SK-N-SH (cell line): Measurements from ENCODE around the gene CLDN7. TPM values are rescaled to one million over a fixed set of nuclear protein-coding genes. Genes with fewer than 3 reads are reported as not detected.

Experiments
- CTCF ChIA-PET: fragments of 300-600, 350-600 bp; formaldehyde crosslinking; extraction: SDS; loops from one replicate; lab custom pipeline; 2021; lab: Yijun Ruan, JAX
- POLR2A ChIA-PET: fragments of 350-600 bp; sonication (Branson Sonifier 250); formaldehyde crosslinking; extraction: SDS; loops from one replicate; lab custom pipeline; 2020; ENCODE audit warnings: antibody characterized with exemption, inconsistent platforms; lab: Yijun Ruan, JAX
- DNase-seq: peaks from one replicate; pipeline ENCODE4 v3.0.0; 2012
- H2AFZ ChIP-seq: fragments of 200-600 bp; sonication (generic); 2 replicates; pipeline ENCODE4 v1.8.1; 2016; ENCODE audit warnings: antibody characterized with exemption, mild to moderate bottlenecking, low read depth
- H3F3A ChIP-seq: fragments of 200-600 bp; sonication (generic); replicated peaks from 2 replicates; pipeline ENCODE3; 2016; ENCODE audit warnings: antibody characterized with exemption, mild to moderate bottlenecking; ENCODE audit not compliant: insufficient read depth
- H3K27ac ChIP-seq, 2 experiments: fragments of 200-500 bp in 1 of 2; fragments of 200-600 bp in 1 of 2; sonication (Bioruptor generic) in 1 of 2; sonication (generic), shearing (Covaris generic) in 1 of 2; 2 replicates each; pipeline versions ENCODE4 v1.5.1 to v1.6.1; 2014 to 2016; ENCODE audit warnings: low read depth in 2 of 2, inconsistent platforms in 1 of 2, low read length in 1 of 2, mild to moderate bottlenecking in 1 of 2, mixed read lengths in 1 of 2
- H3K27me3 ChIP-seq: fragments of 200-600 bp; sonication (generic), shearing (Covaris generic); 2 replicates; pipeline ENCODE4 v1.6.1; 2016; ENCODE audit warnings: mixed run types; ENCODE audit not compliant: insufficient read depth
- H3K36me3 ChIP-seq, 2 experiments: fragments of 200-500 bp in 1 of 2; fragments of 200-600 bp in 1 of 2; sonication (Bioruptor generic) in 1 of 2; sonication (generic) in 1 of 2; replicated peaks in 1 of 2; 2 replicates each; pipeline versions ENCODE3 to v1.5.1; 2014 to 2016; ENCODE audit warnings: low read length in 1 of 2, mild to moderate bottlenecking in 1 of 2; ENCODE audit not compliant: insufficient read depth in 2 of 2, control insufficient read depth in 1 of 2
- H3K4me1 ChIP-seq, 2 experiments: fragments of 200-500 bp in 1 of 2; fragments of 200-600 bp in 1 of 2; sonication (Bioruptor generic) in 1 of 2; sonication (generic), shearing (Covaris generic) in 1 of 2; 2 replicates each; pipeline versions ENCODE4 v1.5.1 to v1.6.1; 2014 to 2016; ENCODE audit warnings: low read depth in 1 of 2, low read length in 1 of 2, mixed run types in 1 of 2; ENCODE audit not compliant: insufficient read depth in 2 of 2, control insufficient read depth in 1 of 2
- H3K4me2 ChIP-seq: fragments of 200-600 bp; sonication (generic), shearing (Covaris generic); 2 replicates; pipeline ENCODE4 v1.6.1; 2017; ENCODE audit warnings: mixed run types
- H3K4me3 ChIP-seq, 2 experiments: fragments of 200-500 bp in 1 of 2; fragments of 200-600 bp in 1 of 2; sonication (Bioruptor generic) in 1 of 2; sonication (generic), shearing (Covaris generic) in 1 of 2; 2 replicates each; pipeline versions ENCODE4 v1.5.1 to v1.8.1; 2014 to 2016; ENCODE audit warnings: low read depth in 2 of 2, inconsistent platforms in 1 of 2, low read length in 1 of 2, mild to moderate bottlenecking in 1 of 2, mixed read lengths in 1 of 2, moderate library complexity in 1 of 2
- H3K79me2 ChIP-seq: fragments of 200-600 bp; sonication (generic); 2 replicates; pipeline ENCODE4 v1.8.1; 2017; ENCODE audit warnings: mild to moderate bottlenecking; ENCODE audit not compliant: insufficient read depth
- H3K9ac ChIP-seq: fragments of 200-600 bp; sonication (generic); 2 replicates; pipeline ENCODE4 v1.6.1; 2017; ENCODE audit warnings: mixed run types
- H3K9me2 ChIP-seq: fragments of 200-600 bp; sonication (generic); 2 replicates; pipeline ENCODE4 v1.6.1; 2017; ENCODE audit warnings: mixed run types
- H3K9me3 ChIP-seq: fragments of 200-600 bp; sonication (generic); 2 replicates; pipeline ENCODE4 v1.6.1; 2017; ENCODE audit warnings: mixed run types, mild to moderate bottlenecking, moderate library complexity
- H4K20me1 ChIP-seq: fragments of 200-600 bp; sonication (generic); 2 replicates; pipeline ENCODE4 v1.6.1; 2017; ENCODE audit warnings: mild to moderate bottlenecking, mixed run types; ENCODE audit not compliant: insufficient read depth
- CHD2 ChIP-seq: fragments of 150-350 bp; IDR thresholded peaks from 2 replicates; pipeline ENCODE4 v1.6.1; 2018; ENCODE audit warnings: low read length; ENCODE audit not compliant: partially characterized antibody
- EP300 ChIP-seq, 2 experiments: IDR thresholded peaks; 2 replicates each; pipeline versions ENCODE4 v1.4.0 to v1.6.1; 2012; ENCODE audit warnings: borderline replicate concordance in 1 of 2, low read depth in 1 of 2, low read length in 1 of 2
- EZH2phosphoT487 ChIP-seq: fragments of 200-600 bp; sonication (generic); IDR thresholded peaks from 2 replicates; pipeline ENCODE4 v1.6.1; 2017; ENCODE audit warnings: low read depth, mixed run types, mild to moderate bottlenecking, antibody characterized with exemption, moderate library complexity, borderline replicate concordance
- MEF2A ChIP-seq: IDR thresholded peaks from 2 replicates; pipeline ENCODE4 v1.4.0; 2012; ENCODE audit warnings: low read depth, borderline replicate concordance
- NFIC ChIP-seq: IDR thresholded peaks from 2 replicates; pipeline ENCODE4 v1.4.0; 2012; ENCODE audit warnings: borderline replicate concordance
- NRF1 ChIP-seq: IDR thresholded peaks from 2 replicates; pipeline ENCODE4 v1.6.1; 2012; ENCODE audit warnings: low read depth, mild to moderate bottlenecking, low read length
- SIN3A ChIP-seq: IDR thresholded peaks from 2 replicates; pipeline ENCODE4 v1.6.1; 2012; ENCODE audit warnings: low read depth, mild to moderate bottlenecking, low read length, moderate library complexity, borderline replicate concordance
- TEAD4 ChIP-seq: IDR thresholded peaks from 2 replicates; pipeline ENCODE4 v1.4.0; 2012; ENCODE audit warnings: mild to moderate bottlenecking, borderline replicate concordance; ENCODE audit not compliant: insufficient read depth
- WGBS: methylation state at CpG from one replicate; pipeline ENCODE4 v1.1.6; 2017; ENCODE audit warnings: low lambda C conversion rate; 5-methylcytosine and 5-hydroxymethylcytosine counted together
- polyA plus RNA-seq, 3 experiments: library from polyadenylated mRNA; depleted of rRNA; stranded (reverse); fragments of >200 nt; gene quantifications; 2 replicates each; pipeline ENCODE4 v1.2.3, GENCODE V29; 2012
- TF ChIP-seq, protein P1 (sequence below): fragments of 200-600 bp; sonication (generic); IDR thresholded peaks from 2 replicates; pipeline ENCODE4 v1.6.1; 2017; ENCODE audit warnings: antibody characterized with exemption, mild to moderate bottlenecking, moderate library complexity
- TF ChIP-seq, protein P2 (sequence below): IDR thresholded peaks from 2 replicates; pipeline ENCODE4 v1.4.0; 2012; ENCODE audit warnings: low read depth, borderline replicate concordance
- TF ChIP-seq, protein P3 (sequence below): IDR thresholded peaks from 2 replicates; pipeline ENCODE4 v1.6.1; 2012; ENCODE audit warnings: mild to moderate bottlenecking, low read depth, low read length, moderate library complexity
- TF ChIP-seq, protein P4 (sequence below): fragments of 150-350 bp; IDR thresholded peaks from 2 replicates; pipeline ENCODE4 v1.6.1; 2016; ENCODE audit warnings: mild to moderate bottlenecking, low read depth, low read length

CLDN7 gene
- polyA plus RNA-seq, 1 of the 3 experiments (the other 2 are of a cell fraction): 5.0 TPM

DNA sequence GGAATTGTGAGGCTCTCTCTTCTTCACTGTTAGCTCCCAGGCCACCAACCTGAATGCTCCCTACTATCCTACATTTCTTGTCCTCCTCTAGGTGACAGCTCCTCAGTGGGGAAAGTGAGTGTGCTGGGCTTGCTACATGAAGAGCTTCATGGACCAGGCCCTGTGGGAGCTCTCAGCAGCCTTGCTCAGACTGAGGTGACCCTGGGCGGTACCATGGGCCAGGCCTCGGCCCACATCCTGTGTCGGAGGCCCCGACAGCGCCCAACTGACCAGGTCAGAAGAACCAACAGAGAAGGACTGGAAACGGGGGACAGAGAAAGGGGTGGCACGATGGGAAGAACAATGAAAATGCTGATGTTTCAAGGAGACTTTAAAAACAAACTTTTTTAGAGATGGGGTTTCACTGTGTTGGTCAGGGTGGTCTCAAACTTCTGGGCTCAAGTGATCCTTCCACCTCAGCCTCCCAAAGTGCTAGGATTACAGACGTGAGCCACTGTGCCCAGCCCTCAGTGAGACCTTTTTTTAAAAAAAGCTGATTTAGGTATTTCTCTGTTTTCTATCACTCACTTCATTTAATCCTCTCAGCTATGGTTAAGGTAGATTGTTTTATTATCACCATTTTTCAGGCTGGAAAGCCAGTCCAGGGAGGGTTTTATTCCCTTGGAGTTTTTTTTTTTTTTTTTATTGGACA lies 5.4 kb downstream of the CLDN7 start (continued):
- TF ChIP-seq CHD2 (no peak), MEF2A (no peak), NRF1 (no peak), NFIC (no peak)
- TF ChIP-seq, protein P1, sequence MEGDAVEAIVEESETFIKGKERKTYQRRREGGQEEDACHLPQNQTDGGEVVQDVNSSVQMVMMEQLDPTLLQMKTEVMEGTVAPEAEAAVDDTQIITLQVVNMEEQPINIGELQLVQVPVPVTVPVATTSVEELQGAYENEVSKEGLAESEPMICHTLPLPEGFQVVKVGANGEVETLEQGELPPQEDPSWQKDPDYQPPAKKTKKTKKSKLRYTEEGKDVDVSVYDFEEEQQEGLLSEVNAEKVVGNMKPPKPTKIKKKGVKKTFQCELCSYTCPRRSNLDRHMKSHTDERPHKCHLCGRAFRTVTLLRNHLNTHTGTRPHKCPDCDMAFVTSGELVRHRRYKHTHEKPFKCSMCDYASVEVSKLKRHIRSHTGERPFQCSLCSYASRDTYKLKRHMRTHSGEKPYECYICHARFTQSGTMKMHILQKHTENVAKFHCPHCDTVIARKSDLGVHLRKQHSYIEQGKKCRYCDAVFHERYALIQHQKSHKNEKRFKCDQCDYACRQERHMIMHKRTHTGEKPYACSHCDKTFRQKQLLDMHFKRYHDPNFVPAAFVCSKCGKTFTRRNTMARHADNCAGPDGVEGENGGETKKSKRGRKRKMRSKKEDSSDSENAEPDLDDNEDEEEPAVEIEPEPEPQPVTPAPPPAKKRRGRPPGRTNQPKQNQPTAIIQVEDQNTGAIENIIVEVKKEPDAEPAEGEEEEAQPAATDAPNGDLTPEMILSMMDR: no peak
- TF ChIP-seq, all 33 proteins: peak for 0

- no peak overlapping the region for H3K27ac ChIP-seq
- H3K36me3 ChIP-seq: peaks cover 13 to 29% of the 10 kb centered on the region in 2 experiments
- no peaks in the 10 kb centered on the region for H4K20me1 ChIP-seq
- WGBS: 95% methylated on average over 4 of the region's 4 CpGs
- no peak overlapping the region for H3K4me2 ChIP-seq
- CTCF ChIA-PET: interaction anchor here (0.9 kb wide), 1 partner anchor 42 kb away, joined by 3 read pairs; no protein-coding TSS in a partner anchor
- H3K4me3 ChIP-seq: no peak overlapping the region
- peaks cover 9 to 16% of the 10 kb centered on the region in 2 experiments; a peak in 3 of 4 replicates for H3K4me1 ChIP-seq
- TF ChIP-seq, protein P2, sequence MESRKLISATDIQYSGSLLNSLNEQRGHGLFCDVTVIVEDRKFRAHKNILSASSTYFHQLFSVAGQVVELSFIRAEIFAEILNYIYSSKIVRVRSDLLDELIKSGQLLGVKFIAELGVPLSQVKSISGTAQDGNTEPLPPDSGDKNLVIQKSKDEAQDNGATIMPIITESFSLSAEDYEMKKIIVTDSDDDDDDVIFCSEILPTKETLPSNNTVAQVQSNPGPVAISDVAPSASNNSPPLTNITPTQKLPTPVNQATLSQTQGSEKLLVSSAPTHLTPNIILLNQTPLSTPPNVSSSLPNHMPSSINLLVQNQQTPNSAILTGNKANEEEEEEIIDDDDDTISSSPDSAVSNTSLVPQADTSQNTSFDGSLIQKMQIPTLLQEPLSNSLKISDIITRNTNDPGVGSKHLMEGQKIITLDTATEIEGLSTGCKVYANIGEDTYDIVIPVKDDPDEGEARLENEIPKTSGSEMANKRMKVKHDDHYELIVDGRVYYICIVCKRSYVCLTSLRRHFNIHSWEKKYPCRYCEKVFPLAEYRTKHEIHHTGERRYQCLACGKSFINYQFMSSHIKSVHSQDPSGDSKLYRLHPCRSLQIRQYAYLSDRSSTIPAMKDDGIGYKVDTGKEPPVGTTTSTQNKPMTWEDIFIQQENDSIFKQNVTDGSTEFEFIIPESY: no peak
- TF ChIP-seq TEAD4: no peak
- TF ChIP-seq EZH2phosphoT487: no peak
- TF ChIP-seq, protein P3, sequence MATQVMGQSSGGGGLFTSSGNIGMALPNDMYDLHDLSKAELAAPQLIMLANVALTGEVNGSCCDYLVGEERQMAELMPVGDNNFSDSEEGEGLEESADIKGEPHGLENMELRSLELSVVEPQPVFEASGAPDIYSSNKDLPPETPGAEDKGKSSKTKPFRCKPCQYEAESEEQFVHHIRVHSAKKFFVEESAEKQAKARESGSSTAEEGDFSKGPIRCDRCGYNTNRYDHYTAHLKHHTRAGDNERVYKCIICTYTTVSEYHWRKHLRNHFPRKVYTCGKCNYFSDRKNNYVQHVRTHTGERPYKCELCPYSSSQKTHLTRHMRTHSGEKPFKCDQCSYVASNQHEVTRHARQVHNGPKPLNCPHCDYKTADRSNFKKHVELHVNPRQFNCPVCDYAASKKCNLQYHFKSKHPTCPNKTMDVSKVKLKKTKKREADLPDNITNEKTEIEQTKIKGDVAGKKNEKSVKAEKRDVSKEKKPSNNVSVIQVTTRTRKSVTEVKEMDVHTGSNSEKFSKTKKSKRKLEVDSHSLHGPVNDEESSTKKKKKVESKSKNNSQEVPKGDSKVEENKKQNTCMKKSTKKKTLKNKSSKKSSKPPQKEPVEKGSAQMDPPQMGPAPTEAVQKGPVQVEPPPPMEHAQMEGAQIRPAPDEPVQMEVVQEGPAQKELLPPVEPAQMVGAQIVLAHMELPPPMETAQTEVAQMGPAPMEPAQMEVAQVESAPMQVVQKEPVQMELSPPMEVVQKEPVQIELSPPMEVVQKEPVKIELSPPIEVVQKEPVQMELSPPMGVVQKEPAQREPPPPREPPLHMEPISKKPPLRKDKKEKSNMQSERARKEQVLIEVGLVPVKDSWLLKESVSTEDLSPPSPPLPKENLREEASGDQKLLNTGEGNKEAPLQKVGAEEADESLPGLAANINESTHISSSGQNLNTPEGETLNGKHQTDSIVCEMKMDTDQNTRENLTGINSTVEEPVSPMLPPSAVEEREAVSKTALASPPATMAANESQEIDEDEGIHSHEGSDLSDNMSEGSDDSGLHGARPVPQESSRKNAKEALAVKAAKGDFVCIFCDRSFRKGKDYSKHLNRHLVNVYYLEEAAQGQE: no peak
- TF ChIP-seq, protein P4, sequence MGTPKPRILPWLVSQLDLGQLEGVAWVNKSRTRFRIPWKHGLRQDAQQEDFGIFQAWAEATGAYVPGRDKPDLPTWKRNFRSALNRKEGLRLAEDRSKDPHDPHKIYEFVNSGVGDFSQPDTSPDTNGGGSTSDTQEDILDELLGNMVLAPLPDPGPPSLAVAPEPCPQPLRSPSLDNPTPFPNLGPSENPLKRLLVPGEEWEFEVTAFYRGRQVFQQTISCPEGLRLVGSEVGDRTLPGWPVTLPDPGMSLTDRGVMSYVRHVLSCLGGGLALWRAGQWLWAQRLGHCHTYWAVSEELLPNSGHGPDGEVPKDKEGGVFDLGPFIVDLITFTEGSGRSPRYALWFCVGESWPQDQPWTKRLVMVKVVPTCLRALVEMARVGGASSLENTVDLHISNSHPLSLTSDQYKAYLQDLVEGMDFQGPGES: no peak
- TF ChIP-seq, protein P1: no peak
- no peak for TF ChIP-seq EP300 (IDR thresholded peaks at IDR 0.05; ENCODE audit: borderline replicate concordance in 1 of 2, low read depth in 1 of 2, low read length in 1 of 2)
- no peak for TF ChIP-seq SIN3A
- H3F3A ChIP-seq: peaks cover 24% of the 10 kb centered on the region
- H3K79me2 ChIP-seq: peaks cover 35% of the 10 kb centered on the region
- H3K9me3 ChIP-seq: no peaks in the 10 kb centered on the region
- H2AFZ ChIP-seq: no peak overlapping the region
- H3K9ac ChIP-seq: no peak overlapping the region
- DNase-seq: no peak
- no peaks in the 10 kb centered on the region for H3K9me2 ChIP-seq
- H3K27me3 ChIP-seq: no peaks in the 10 kb centered on the region
- POLR2A ChIA-PET: interaction anchor here (1.2 kb wide), 1 partner anchor 10 kb away, joined by 4 read pairs; no protein-coding TSS in a partner anchor
Observed at GRCh38 chr17:7254511-7254910, 7.8 kb downstream of the CLDN7 start.
